ENCODE results near the gene FBXL17.

Gene FBXL17

DNA sequence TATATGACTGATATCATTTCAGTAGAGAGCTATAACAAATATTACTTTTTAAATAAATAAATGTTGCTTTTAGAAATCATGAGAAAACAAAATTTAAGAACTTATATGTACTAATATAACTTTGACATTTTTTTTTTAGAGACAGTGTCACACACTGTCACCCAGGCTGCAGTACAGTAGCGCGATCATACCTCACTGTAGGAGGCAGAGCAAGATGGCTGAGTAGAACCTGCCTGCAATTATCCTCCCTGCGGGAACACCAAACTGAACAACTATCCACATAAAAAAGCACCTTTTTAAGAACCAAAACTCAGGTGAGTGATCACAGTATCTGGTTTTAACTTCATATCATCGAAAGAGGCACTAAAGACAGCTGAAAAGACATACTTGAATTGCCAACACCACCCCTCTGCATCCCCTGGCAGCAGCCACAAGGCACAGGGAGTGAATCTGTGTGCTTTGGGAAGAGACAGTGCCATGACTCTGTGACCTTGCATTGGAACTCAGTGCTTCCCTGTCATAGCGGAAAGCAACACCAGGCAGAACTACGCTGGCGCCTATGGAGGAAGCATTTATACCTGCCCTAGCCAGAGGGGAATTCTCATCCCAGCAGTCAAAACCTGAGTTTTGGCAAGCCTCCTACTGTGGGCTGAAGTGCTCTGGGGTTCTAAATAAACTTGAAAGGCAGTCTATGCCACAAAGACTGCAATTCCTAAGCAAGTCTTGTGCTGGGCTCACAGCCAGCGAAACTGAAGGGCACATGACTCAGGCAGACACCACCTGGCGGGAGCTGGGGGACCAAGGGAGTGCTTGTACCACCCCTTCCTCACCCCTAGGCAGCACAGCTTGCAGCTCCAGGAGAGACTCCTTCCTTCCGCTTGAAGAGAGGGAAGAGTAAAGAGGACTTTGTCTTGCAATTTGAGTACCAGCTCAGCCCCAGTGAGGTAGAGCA is 142.7 kb downstream of the FBXL17 start:
- Histone ChIP-seq H3K4me3 (no peak overlapping the region), H3K36me3 (replicated peaks) (no peaks in the 10 kb centered on the region), H3K4me1 (no peaks in the 10 kb centered on the region), H3K27me3 (ENCODE audit: low read depth) (no peaks in the 10 kb centered on the region), H3K9me3 (no peaks in the 10 kb centered on the region)
- in situ Hi-C loops (cut with MboI; ENCODE audit: low sequenced_read_pairs) = no loop called here
- no peak for DNase-seq (ENCODE audit: low spot score in 2 of 2)

GRCh38 chr5:108238461-108238860 is 143.4 kb downstream of the FBXL17 start:
- Histone ChIP-seq H3K36me3 (replicated peaks) (no peaks in the 10 kb centered on the region), H3K9me3 (no peaks in the 10 kb centered on the region), H3K4me1 (no peaks in the 10 kb centered on the region), H3K4me3 (no peak overlapping the region), H3K27me3 (ENCODE audit: low read depth) (no peaks in the 10 kb centered on the region)
- DNase-seq (ENCODE audit: low spot score in 2 of 2) = no peak
- in situ Hi-C loops (cut with MboI; ENCODE audit: low sequenced_read_pairs) = no loop called here

DNA sequence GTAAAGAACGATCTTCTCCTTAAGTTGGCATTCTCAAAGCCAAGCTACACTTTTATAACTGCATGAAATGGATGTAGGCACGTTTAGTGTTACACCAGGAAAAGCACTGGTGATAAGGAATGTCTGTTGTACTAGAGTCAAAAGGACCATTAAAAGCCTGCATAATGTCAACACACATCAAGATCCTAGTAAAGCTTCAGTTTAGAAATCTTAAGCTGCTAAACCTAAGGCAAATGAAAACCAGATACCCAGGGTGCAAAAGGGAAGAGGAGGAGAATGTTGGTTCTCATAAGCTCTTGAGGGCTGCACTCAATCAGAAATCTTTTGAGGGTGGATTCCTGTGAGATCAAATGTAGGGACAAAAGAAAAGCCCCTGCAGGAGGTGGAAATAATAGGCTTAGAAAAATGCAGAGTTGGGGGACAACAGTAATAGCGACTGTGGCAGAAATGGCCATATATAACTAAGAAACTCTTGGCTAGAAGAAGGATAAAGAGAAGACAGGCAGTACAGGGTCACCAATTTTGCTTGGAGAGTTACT is 148.2 kb downstream of the FBXL17 start:
- H3K36me3 ChIP-seq (replicated peaks) = no peaks in the 10 kb centered on the region
- H3K4me3 ChIP-seq = no peak overlapping the region
- in situ Hi-C loops (cut with MboI; ENCODE audit: low sequenced_read_pairs) = no loop called here
- no peaks in the 10 kb centered on the region for H3K9me3 ChIP-seq
- no peak for DNase-seq (ENCODE audit: low spot score in 2 of 2)
- no peaks in the 10 kb centered on the region for H3K4me1 ChIP-seq
- H3K27me3 ChIP-seq (ENCODE audit: low read depth) = no peaks in the 10 kb centered on the region

- no peaks in the 10 kb centered on the region for H3K36me3 ChIP-seq (replicated peaks)
- no peak for DNase-seq (ENCODE audit: low spot score in 2 of 2)
- no peaks in the 10 kb centered on the region for H3K27me3 ChIP-seq (ENCODE audit: low read depth)
- no peak overlapping the region for H3K4me3 ChIP-seq
- H3K9me3 ChIP-seq = no peaks in the 10 kb centered on the region
- no peaks in the 10 kb centered on the region for H3K4me1 ChIP-seq
- in situ Hi-C loops (cut with MboI; ENCODE audit: low sequenced_read_pairs) = no loop called here
Measured at GRCh38 chr5:108232805-108233204, 149.1 kb downstream of the FBXL17 start.

GRCh38 chr5:108222011-108222410 is 159.9 kb downstream of the FBXL17 start:
- Histone ChIP-seq H3K4me3 (no peak overlapping the region), H3K36me3 (replicated peaks) (no peaks in the 10 kb centered on the region), H3K4me1 (no peaks in the 10 kb centered on the region), H3K27me3 (ENCODE audit: low read depth) (no peaks in the 10 kb centered on the region), H3K9me3 (no peaks in the 10 kb centered on the region; the same call in 1 of the 2 replicates)
- in situ Hi-C loops (cut with MboI; ENCODE audit: low sequenced_read_pairs) = no loop called here
- no peak for DNase-seq (ENCODE audit: low spot score in 2 of 2)

- DNase-seq (ENCODE audit: low spot score in 2 of 2) = no peak
- Histone ChIP-seq H3K4me1 (no peaks in the 10 kb centered on the region), H3K9me3 (no peaks in the 10 kb centered on the region), H3K36me3 (replicated peaks) (no peaks in the 10 kb centered on the region), H3K27me3 (ENCODE audit: low read depth) (no peaks in the 10 kb centered on the region), H3K4me3 (no peak overlapping the region)
- in situ Hi-C loops (cut with MboI; ENCODE audit: low sequenced_read_pairs) = no loop called here
Measured at GRCh38 chr5:108220834-108221233, 161.1 kb downstream of the FBXL17 start.

- H3K27me3 ChIP-seq (ENCODE audit: low read depth) = no peaks in the 10 kb centered on the region
- H3K9me3 ChIP-seq = no peaks in the 10 kb centered on the region
- no peaks in the 10 kb centered on the region for H3K4me1 ChIP-seq
- no peak overlapping the region for H3K4me3 ChIP-seq
- DNase-seq (ENCODE audit: low spot score in 2 of 2) = no peak
- in situ Hi-C loops (cut with MboI; ENCODE audit: low sequenced_read_pairs) = no loop called here
- H3K36me3 ChIP-seq (replicated peaks) = no peaks in the 10 kb centered on the region
Measured at GRCh38 chr5:108216890-108217289, 165.0 kb downstream of the FBXL17 start.

GRCh38 chr5:108214857-108215256 is 167.0 kb downstream of the FBXL17 start:
- Histone ChIP-seq H3K27me3 (ENCODE audit: low read depth) (no peaks in the 10 kb centered on the region), H3K36me3 (replicated peaks) (no peaks in the 10 kb centered on the region), H3K9me3 (no peaks in the 10 kb centered on the region), H3K4me1 (no peaks in the 10 kb centered on the region), H3K4me3 (no peak overlapping the region)
- in situ Hi-C loops (cut with MboI; ENCODE audit: low sequenced_read_pairs) = no loop called here
- DNase-seq (ENCODE audit: low spot score in 2 of 2) = no peak

- Histone ChIP-seq H3K36me3 (replicated peaks) (no peaks in the 10 kb centered on the region), H3K4me1 (no peaks in the 10 kb centered on the region), H3K4me3 (no peak overlapping the region), H3K27me3 (ENCODE audit: low read depth) (no peaks in the 10 kb centered on the region), H3K9me3 (no peaks in the 10 kb centered on the region)
- in situ Hi-C loops (cut with MboI; ENCODE audit: low sequenced_read_pairs) = no loop called here
- peak; percentile 22 to 34 for DNase-seq (ENCODE audit: low spot score in 2 of 2)
Measured at GRCh38 chr5:108212775-108213346, 169.0 kb downstream of the FBXL17 start.

DNA sequence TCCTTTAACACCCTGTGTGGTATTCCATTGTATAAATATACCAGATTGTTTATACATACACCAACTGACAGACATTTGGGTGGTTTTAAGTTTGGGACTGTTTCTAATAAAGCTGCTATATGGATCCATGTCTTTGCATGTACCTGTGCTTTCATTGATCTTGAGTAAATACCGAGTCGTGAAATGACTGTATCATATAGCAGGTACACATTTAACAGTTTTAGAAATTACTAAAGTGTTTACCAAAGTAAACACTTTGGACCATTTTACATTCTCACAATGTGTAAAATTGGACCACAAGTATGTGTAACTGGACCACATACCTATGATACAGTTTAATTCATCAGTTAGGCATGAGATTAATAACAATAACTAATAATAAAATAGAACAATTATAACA is 175.2 kb downstream of the FBXL17 start:
- H3K9me3 ChIP-seq = no peaks in the 10 kb centered on the region; the same call in 1 of the 2 replicates
- H3K36me3 ChIP-seq (replicated peaks) = no peaks in the 10 kb centered on the region
- H3K27me3 ChIP-seq (ENCODE audit: low read depth) = no peaks in the 10 kb centered on the region
- in situ Hi-C loops (cut with MboI; ENCODE audit: low sequenced_read_pairs) = no loop called here
- DNase-seq (ENCODE audit: low spot score in 2 of 2) = no peak
- H3K4me3 ChIP-seq = no peak overlapping the region
- H3K4me1 ChIP-seq = no peaks in the 10 kb centered on the region

GRCh38 chr5:108201721-108202120 is 180.2 kb downstream of the FBXL17 start:
- Histone ChIP-seq H3K36me3 (replicated peaks) (no peaks in the 10 kb centered on the region), H3K4me3 (no peak overlapping the region), H3K4me1 (no peaks in the 10 kb centered on the region), H3K9me3 (no peaks in the 10 kb centered on the region), H3K27me3 (ENCODE audit: low read depth) (no peaks in the 10 kb centered on the region)
- DNase-seq (ENCODE audit: low spot score in 2 of 2) = no peak
- in situ Hi-C loops (cut with MboI; ENCODE audit: low sequenced_read_pairs) = no loop called here

DNA sequence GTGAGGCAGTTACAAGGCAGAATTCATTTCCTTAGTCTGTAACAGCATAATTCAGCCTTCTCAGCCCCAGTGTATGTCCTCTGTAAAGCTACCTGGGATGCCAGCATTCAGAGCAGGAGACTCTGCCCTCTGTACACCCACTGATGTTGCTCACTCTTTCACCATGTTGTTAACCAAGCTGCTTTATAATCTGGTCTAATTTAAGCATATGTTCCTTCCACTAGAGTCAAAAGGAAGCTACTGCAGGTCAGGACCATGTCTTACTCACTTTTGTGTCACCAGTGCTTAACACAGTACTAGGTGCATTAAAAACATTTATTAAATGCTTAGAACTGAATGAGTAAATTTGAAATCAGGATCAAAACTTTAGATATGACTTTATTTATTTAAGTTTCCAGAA is 185.6 kb downstream of the FBXL17 start:
- in situ Hi-C loops (cut with MboI; ENCODE audit: low sequenced_read_pairs) = no loop called here
- no peaks in the 10 kb centered on the region for H3K4me1 ChIP-seq
- H3K4me3 ChIP-seq = no peak overlapping the region
- no peaks in the 10 kb centered on the region for H3K9me3 ChIP-seq
- no peak for DNase-seq (ENCODE audit: low spot score in 2 of 2)
- no peaks in the 10 kb centered on the region for H3K36me3 ChIP-seq (replicated peaks)
- H3K27me3 ChIP-seq (ENCODE audit: low read depth) = no peaks in the 10 kb centered on the region

DNA sequence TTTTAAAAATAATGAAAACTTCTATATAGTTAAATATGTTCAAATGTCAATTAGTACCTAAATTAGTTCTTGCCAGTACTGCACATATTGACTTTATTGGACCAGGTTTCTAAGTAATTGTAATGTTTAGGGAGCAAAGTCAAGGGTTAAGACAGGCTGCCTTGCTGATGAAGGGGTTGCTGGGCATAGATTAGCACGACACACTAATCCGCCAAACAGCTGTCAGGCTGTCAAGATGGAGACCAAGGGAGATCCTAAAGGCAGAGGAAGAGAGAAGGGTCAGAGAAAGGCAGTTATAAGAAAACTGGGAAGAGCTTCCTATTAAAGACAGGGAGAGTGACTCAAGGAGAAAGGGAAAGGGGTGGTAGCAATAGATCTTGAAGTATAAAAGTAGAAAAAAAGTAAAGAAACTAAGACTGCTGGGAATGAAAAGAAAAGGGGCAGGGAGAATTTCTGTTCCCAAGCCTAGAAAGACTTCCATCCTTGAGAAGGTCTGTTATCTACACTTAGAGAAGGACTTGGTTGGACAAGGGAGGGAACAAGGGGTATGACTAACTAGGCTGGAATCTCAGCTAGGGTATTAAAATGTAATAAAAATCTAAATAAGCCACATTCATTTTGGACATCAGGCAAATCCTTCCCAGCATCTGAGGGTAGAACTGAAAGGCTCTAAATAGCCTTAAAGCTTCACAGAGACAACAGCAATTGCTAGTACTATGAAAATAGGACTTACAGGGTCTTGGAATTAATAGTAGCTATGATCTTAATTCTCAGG is 188.7 kb downstream of the FBXL17 start:
- H3K27me3 ChIP-seq (ENCODE audit: low read depth) = no peaks in the 10 kb centered on the region
- no peaks in the 10 kb centered on the region for H3K36me3 ChIP-seq (replicated peaks)
- in situ Hi-C loops (cut with MboI; ENCODE audit: low sequenced_read_pairs) = no loop called here
- H3K9me3 ChIP-seq = no peaks in the 10 kb centered on the region
- no peak overlapping the region for H3K4me3 ChIP-seq
- no peaks in the 10 kb centered on the region for H3K4me1 ChIP-seq
- no peak for DNase-seq (ENCODE audit: low spot score in 2 of 2)

DNA sequence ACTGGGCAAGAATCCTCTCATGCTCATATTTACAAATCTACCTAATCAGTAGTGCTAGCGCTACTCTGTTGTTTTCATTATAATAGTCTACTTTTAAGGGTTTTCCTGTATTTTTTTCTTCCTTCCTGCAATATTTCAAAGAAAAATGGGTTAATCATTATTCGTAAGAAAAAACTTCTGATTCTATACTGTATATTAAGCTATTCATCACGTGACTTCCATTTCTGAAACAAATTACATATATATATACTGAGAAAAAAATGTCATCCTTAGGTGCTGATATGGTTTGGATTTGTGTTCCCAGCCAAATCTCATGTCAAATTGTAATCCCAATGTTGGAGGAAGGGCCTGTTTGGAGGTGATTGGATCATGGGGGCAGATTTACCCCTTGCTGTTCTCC is 197.0 kb downstream of the FBXL17 start:
- Histone ChIP-seq H3K4me1 (no peaks in the 10 kb centered on the region), H3K36me3 (replicated peaks) (no peaks in the 10 kb centered on the region), H3K9me3 (no peaks in the 10 kb centered on the region), H3K4me3 (no peak overlapping the region), H3K27me3 (ENCODE audit: low read depth) (no peaks in the 10 kb centered on the region)
- no peak for DNase-seq (ENCODE audit: low spot score in 2 of 2)
- in situ Hi-C loops (cut with MboI; ENCODE audit: low sequenced_read_pairs) = no loop called here
